Camera-type eye (tissue), 1 donor: ENCODE results near the gene CHORDC1. TPM values are rescaled to one million over a fixed set of nuclear protein-coding genes. Genes with fewer than 3 reads are reported as not detected.

ENCODE experiments used
- total RNA-seq: library from RNA; depleted of rRNA; stranded (reverse); fragments of >200 nt; gene quantifications from one replicate; pipeline ENCODE4 v1.2.3, GENCODE V29; 2014

CHORDC1 gene
- 82.8 TPM for total RNA-seq

DNA sequence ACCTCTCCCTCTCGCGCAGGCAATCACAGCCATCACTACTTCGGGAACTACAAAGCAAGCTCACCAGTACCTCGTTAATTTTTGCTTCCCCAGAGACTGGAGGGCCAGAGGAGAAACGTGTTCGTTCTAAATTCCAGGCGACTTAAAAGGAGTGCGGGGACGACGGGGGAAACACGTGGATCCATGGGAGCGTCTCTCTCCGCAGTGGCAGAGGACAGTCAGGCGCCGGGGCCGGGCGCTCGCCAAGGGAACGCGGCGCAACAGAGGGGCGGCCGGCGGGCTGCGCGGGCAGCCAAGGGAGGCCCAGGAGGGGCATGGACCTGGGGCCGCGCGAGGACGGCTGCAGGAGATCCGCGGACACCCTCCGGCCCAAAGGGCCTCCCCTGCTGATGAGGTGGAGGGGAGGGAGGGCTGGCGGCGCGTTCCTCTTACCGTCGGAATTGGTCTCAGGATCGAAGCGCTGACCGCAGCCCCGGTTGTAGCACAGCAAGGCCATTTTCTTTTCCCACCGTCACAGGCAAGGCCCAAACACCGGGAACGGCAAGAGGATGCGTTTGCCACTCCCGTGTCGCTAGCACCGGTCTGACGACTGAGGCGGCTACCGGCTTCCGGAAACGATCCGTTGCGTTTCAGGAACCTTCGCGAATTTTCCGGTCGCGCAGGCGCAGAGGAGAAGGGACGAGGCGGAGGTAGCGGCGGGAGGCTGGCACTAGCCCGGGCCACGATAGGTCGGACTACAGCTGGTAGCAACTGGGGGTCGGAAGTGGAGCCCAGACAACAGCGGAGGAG, at the start of gene CHORDC1:
Gene CHORDC1, minus strand, starts transcription at position 591 of the 789 bp plus-strand sequence. Its CDS starts 95 bp downstream, at position 496.

Other genes starting within 250 kb of the CHORDC1 start
- gene TRIM49C, start 191.9 kb downstream of the CHORDC1 start, total RNA-seq = not detected
- gene UBTFL1, start 137.1 kb downstream of the CHORDC1 start, total RNA-seq = not detected
- gene NAALAD2, start 88.4 kb downstream of the CHORDC1 start, total RNA-seq = 29.7 TPM